ENCODE measurements around the gene FLT3LG. TPM values are rescaled to one million over a fixed set of nuclear protein-coding genes. Genes with fewer than 3 reads are reported as not detected.
A peak's percentile ranks its signal among the peaks of the same experiment; 100 is the strongest.
"Not testable (repeated sequence)": the region's sequence is repeated elsewhere in the genome, so short reads cannot be mapped to it uniquely, and the experiment has no call there.

Gene FLT3LG
- total RNA-seq, 4 donors from 2014 or later: 3.7 to 19.4 (median 4.1) TPM; not detected in 1

GRCh38 chr19:49468746-49469447 lies 5.1 kb upstream of the FLT3LG start:
- intact Hi-C loops (cut with DNase I; ENCODE audit: low total_unique reads): no loop called here
- no peak overlapping the region for H3K4me3 ChIP-seq
- no peaks in the 10 kb centered on the region for H3K4me1 ChIP-seq
- TF ChIP-seq CTCF (IDR thresholded peaks at IDR 0.05) (no peak), POLR2A (IDR thresholded peaks at IDR 0.05) (no peak)
- DNase-seq: peak; percentile 61 to 84
- no peaks in the 10 kb centered on the region for H3K9me3 ChIP-seq
- no peaks in the 10 kb centered on the region for H3K36me3 ChIP-seq
- no peaks in the 10 kb centered on the region for H3K27me3 ChIP-seq
- peak overlapping the region; percentile 51 to 57 for H3K27ac ChIP-seq

- no peaks in the 10 kb centered on the region for H3K36me3 ChIP-seq
- H3K27ac ChIP-seq: peak overlapping the region in 1 of 2 donors; percentile 19
- H3K4me3 ChIP-seq: no peak overlapping the region
- intact Hi-C loops (cut with DNase I; ENCODE audit: low total_unique reads): no loop called here
- no peaks in the 10 kb centered on the region for H3K27me3 ChIP-seq
- H3K9me3 ChIP-seq: no peaks in the 10 kb centered on the region
- DNase-seq: no peak
- no peak for TF ChIP-seq CTCF (IDR thresholded peaks at IDR 0.05)
- no peak for TF ChIP-seq POLR2A (IDR thresholded peaks at IDR 0.05)
- no peaks in the 10 kb centered on the region for H3K4me1 ChIP-seq
Observed at GRCh38 chr19:49469828-49470614, 4.0 kb upstream of the FLT3LG start.

- Histone ChIP-seq H3K27ac (no peak overlapping the region), H3K27me3 (no peaks in the 10 kb centered on the region), H3K9me3 (no peaks in the 10 kb centered on the region), H3K36me3 (no peaks in the 10 kb centered on the region), H3K4me3 (no peak overlapping the region), H3K4me1 (no peaks in the 10 kb centered on the region)
- intact Hi-C loops (cut with DNase I; ENCODE audit: low total_unique reads): no loop called here
- no peak for DNase-seq
- TF ChIP-seq CTCF (IDR thresholded peaks at IDR 0.05): no peak
Observed at GRCh38 chr19:49470615-49470978, 3.4 kb upstream of the FLT3LG start.

- H3K4me1 ChIP-seq: no peaks in the 10 kb centered on the region
- intact Hi-C loops (cut with DNase I; ENCODE audit: low total_unique reads): no loop called here
- no peak overlapping the region for H3K4me3 ChIP-seq
- H3K9me3 ChIP-seq: no peaks in the 10 kb centered on the region
- no peaks in the 10 kb centered on the region for H3K27me3 ChIP-seq
- H3K27ac ChIP-seq: peak overlapping the region in 1 of 2 donors; percentile 91
- no peaks in the 10 kb centered on the region for H3K36me3 ChIP-seq
- no peak for DNase-seq
- TF ChIP-seq POLR2A (IDR thresholded peaks at IDR 0.05): no peak
- TF ChIP-seq CTCF (IDR thresholded peaks at IDR 0.05): no peak
Observed at GRCh38 chr19:49472936-49473335, 1.1 kb upstream of the FLT3LG start.

GRCh38 chr19:49473501-49473867 lies 531 bp upstream of the FLT3LG start:
- intact Hi-C loops (cut with DNase I; ENCODE audit: low total_unique reads): not testable (repeated sequence)

More at GRCh38 chr19:49473501-49473867, 531 bp upstream of the FLT3LG start:
- Histone ChIP-seq H3K27ac (peak overlapping the region; percentile 82 to 91), H3K4me3 (peak overlapping the region; percentile 76 to 79)
- not testable (repeated sequence) for H3K4me1 ChIP-seq, H3K27me3 ChIP-seq, H3K36me3 ChIP-seq, H3K9me3 ChIP-seq, DNase-seq

Measured in uterus (tissue), 4 donors.